MM.1S (cell line): ENCODE measurements around the gene MPZL1.

Experiments
- CTCF ChIP-seq: fragments of 300-600 bp; sonication (generic); IDR thresholded peaks from 2 replicates; pipeline ENCODE4 v1.5.1; 2016; ENCODE audit warnings: antibody characterized with exemption, low read length, mixed read lengths
- EZH2 ChIP-seq: fragments of 300-600 bp; sonication (generic); optimal IDR thresholded peaks from 2 replicates; pipeline ENCODE3; 2017; ENCODE audit warnings: low read depth, mild to moderate bottlenecking, antibody characterized with exemption, low read length, mixed read lengths
- EZH2phosphoT487 ChIP-seq: fragments of 300-600 bp; sonication (generic); IDR thresholded peaks from 2 replicates; pipeline ENCODE4 v1.6.1; 2018; ENCODE audit warnings: antibody characterized with exemption, low read length

GRCh38 chr1:167761400-167761799 is 39.6 kb downstream of the MPZL1 start:
- no peak for TF ChIP-seq CTCF
- no peak for TF ChIP-seq EZH2
- no peak for TF ChIP-seq EZH2phosphoT487
